BLaER1 treated with 17β-estradiol and CSF1 and Interleukin-3, amounts not matched to agents 10 nM and 100 nM (cell line): ENCODE measurements around the gene ADGRD1.

Source experiments
- H3K27ac ChIP-seq, 11 experiments: shearing (Covaris generic); formaldehyde crosslinking; 2 replicates each; pipeline ENCODE4 v1.8.1; 2022
- H3K27me3 ChIP-seq, 11 experiments: shearing (Covaris generic); formaldehyde crosslinking; 2 replicates each; pipeline ENCODE4 v1.8.1; 2022
- H3K36me3 ChIP-seq, 11 experiments: shearing (Covaris generic); formaldehyde crosslinking; 2 replicates each; pipeline ENCODE4 v1.8.1; 2022
- H3K4me1 ChIP-seq, 10 experiments: shearing (Covaris generic); formaldehyde crosslinking; 2 replicates each; pipeline ENCODE4 v1.8.1; 2022
- H3K4me2 ChIP-seq, 11 experiments: shearing (Covaris generic); formaldehyde crosslinking; 2 replicates each; pipeline ENCODE4 v1.8.1; 2022
- H3K4me3 ChIP-seq, 10 experiments: shearing (Covaris generic); formaldehyde crosslinking; 2 replicates each; pipeline ENCODE4 v1.8.1; 2022
- H3K9ac ChIP-seq, 11 experiments: shearing (Covaris generic); formaldehyde crosslinking; 2 replicates each; pipeline ENCODE4 v1.8.1; 2022
- H3K9me3 ChIP-seq, 11 experiments: shearing (Covaris generic); formaldehyde crosslinking; replicated peaks in 1 of 11; 2 replicates each; pipeline ENCODE4 v1.8.1; 2022
- H4K20me1 ChIP-seq, 11 experiments: shearing (Covaris generic); formaldehyde crosslinking; 2 replicates each; pipeline ENCODE4 v1.8.1; 2022
- Cebpa-rat ChIP-seq, 11 experiments: shearing (Covaris generic); IDR thresholded peaks; 2 replicates each; pipeline ENCODE4 v1.8.1; 2022

Gene ADGRD1

GRCh38 chr12:130983328-130984017 lies 29.8 kb downstream of the ADGRD1 start:
- Histone ChIP-seq H3K4me3 (no peak overlapping the region), H3K27me3 (no peaks in the 10 kb centered on the region), H4K20me1 (no peaks in the 10 kb centered on the region), H3K36me3 (no peaks in the 10 kb centered on the region), H3K4me1 (peaks cover 43 to 60% (median 54%) of the 10 kb centered on the region in 10 experiments), H3K4me2 (peak overlapping the region in 9 of 11 experiments; percentile 72 to 92 (median 83); a peak in 16 of 22 replicates), H3K27ac (no peak overlapping the region), H3K9ac (no peak overlapping the region), H3K9me3 (no peaks in the 10 kb centered on the region)
- TF ChIP-seq Cebpa-rat (IDR thresholded peaks at IDR 0.05), result peak in 2 of 11 experiments; percentile 34 to 71; a peak in 1 of 22 replicates

DNA sequence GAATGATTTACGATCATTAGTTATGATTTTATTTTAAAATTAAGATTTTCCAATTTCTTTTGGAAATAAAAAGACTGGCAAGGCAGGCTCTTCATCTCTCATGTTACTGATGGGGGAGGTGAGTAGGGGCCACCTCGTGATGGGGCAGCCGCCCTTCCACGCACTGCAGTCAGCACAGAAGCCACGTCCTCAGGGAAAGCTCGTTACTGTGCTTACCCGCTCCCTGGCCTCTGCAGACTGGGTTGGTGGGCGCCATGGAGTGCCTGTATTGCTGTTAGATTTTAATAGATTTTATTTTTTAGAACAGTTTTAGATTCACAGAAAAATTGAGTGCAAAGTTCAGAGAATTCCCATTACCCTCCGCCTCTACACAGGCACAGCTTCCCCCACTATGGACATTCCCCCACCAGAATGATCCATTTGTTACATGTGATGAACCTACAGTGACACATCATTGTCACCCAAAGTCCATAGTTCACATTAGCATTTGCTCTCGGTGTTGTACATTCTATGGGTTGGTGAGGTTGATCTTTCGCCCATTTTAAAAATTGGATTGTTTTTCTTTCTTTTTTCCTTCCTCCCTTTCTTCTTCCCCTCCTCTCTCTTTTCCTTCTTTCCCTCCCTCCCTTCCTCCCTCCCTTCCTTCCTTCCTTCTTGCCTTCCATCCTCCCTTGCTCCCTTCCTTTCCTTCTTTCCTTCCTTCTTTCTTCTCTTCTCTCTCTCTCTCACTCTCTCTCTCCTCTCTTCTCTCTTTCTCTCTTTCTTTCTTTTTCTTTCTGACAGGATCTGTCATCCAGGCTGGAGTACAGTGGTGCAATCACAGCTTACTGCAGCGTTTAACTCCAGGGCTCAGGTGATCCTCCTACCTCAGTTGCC lies 30.7 kb downstream of the ADGRD1 start:
- Histone ChIP-seq H3K9ac (no peak overlapping the region), H3K36me3 (no peaks in the 10 kb centered on the region), H4K20me1 (no peaks in the 10 kb centered on the region), H3K4me1 (peaks cover 33 to 50% (median 44%) of the 10 kb centered on the region in 10 experiments), H3K27me3 (no peaks in the 10 kb centered on the region), H3K27ac (no peak overlapping the region), H3K9me3 (no peaks in the 10 kb centered on the region), H3K4me3 (no peak overlapping the region), H3K4me2 (peak overlapping the region in 5 of 11 experiments; percentile 20 to 83 (median 80); a peak in 4 of 22 replicates)
- TF ChIP-seq Cebpa-rat (IDR thresholded peaks at IDR 0.05), result no peak

DNA sequence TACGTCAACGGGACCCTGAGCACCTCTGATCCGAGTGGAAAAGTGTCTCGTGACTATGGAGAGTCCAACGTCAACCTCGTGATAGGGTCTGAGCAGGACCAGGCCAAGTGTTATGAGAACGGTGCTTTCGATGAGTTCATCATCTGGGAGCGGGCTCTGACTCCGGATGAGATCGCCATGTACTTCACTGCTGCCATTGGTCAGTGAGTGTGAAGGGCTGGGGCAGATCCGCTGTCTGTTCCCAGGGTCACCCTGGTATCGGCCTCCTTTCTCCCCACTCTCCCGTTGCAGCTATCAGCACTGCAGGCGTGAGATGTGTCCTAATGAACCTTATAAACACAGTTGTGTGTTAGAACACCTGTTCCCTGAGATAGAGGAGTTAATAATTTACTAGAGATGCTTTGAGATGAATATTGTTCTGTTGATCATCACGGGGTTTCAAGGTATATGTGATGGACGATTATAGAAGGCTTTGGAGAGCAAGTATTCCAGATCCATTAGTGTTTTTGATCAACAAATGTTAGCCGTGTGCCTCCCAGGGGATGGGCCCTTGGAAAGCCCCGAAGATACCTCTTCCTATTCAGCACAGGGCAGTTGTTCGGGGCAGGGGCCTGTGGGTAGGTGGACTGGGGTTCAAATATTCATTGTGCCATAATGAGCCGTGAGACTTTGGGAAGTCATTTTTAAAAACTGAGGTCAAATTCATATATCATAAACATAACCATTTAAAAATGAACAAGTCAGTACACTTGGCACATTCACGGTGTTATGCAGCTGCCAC lies 33.6 kb downstream of the ADGRD1 start:
- peaks cover 8 to 50% (median 24%) of the 10 kb centered on the region in 10 experiments for H3K4me1 ChIP-seq
- no peak overlapping the region for H3K4me2 ChIP-seq
- no peaks in the 10 kb centered on the region for H3K9me3 ChIP-seq
- H4K20me1 ChIP-seq, result no peaks in the 10 kb centered on the region
- H3K36me3 ChIP-seq, result no peaks in the 10 kb centered on the region
- no peak overlapping the region for H3K9ac ChIP-seq
- TF ChIP-seq Cebpa-rat (IDR thresholded peaks at IDR 0.05), result no peak
- no peak overlapping the region for H3K27ac ChIP-seq
- no peaks in the 10 kb centered on the region for H3K27me3 ChIP-seq
- H3K4me3 ChIP-seq, result no peak overlapping the region

- no peak for TF ChIP-seq Cebpa-rat (IDR thresholded peaks at IDR 0.05)
- Histone ChIP-seq H3K36me3 (no peaks in the 10 kb centered on the region), H3K27ac (no peak overlapping the region), H4K20me1 (no peaks in the 10 kb centered on the region), H3K4me2 (no peak overlapping the region), H3K27me3 (no peaks in the 10 kb centered on the region), H3K4me1 (peaks cover 5 to 48% (median 22%) of the 10 kb centered on the region in 10 experiments; a peak in 18 of 20 replicates), H3K9me3 (no peaks in the 10 kb centered on the region), H3K9ac (no peak overlapping the region), H3K4me3 (no peak overlapping the region)
Measured at GRCh38 chr12:130988261-130988660, 34.6 kb downstream of the ADGRD1 start.

GRCh38 chr12:130988751-130989150 lies 35.0 kb downstream of the ADGRD1 start:
- H4K20me1 ChIP-seq, result no peaks in the 10 kb centered on the region
- TF ChIP-seq Cebpa-rat (IDR thresholded peaks at IDR 0.05), result no peak
- H3K9me3 ChIP-seq, result peaks cover 0 to 2% (median 0%) of the 10 kb centered on the region in 11 experiments; a peak in 1 of 22 replicates
- no peaks in the 10 kb centered on the region for H3K27me3 ChIP-seq
- no peak overlapping the region for H3K9ac ChIP-seq
- H3K36me3 ChIP-seq, result no peaks in the 10 kb centered on the region
- no peak overlapping the region for H3K4me3 ChIP-seq
- H3K27ac ChIP-seq, result no peak overlapping the region
- no peak overlapping the region for H3K4me2 ChIP-seq
- H3K4me1 ChIP-seq, result peaks cover under 1 to 43% (median 17%) of the 10 kb centered on the region in 10 experiments; a peak in 17 of 20 replicates

DNA sequence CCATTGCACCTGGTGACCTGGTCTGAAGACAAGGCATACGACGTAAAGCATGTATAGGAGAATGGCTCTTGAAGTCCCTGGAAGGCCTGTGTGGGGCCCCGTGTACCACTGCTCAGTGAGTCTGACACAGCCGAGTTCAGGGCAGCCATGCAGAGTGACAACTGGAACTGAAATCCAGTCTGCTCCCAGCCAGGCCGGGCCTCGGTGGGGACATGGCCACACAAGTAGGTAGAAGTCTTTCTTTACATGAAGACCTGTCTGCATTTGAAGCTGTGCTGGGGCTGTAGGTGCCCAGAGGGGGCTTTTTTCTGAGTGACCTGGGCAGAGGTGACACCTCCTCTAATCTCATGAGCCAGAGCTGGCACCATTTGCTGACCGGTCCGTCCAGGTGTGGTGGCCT lies 35.7 kb downstream of the ADGRD1 start:
- Histone ChIP-seq H3K9ac (no peak overlapping the region), H3K4me2 (0 out of 22 replicates have a peak overlapping the region, but pooled peaks of 2 of the 11 experiments have one; percentile 10 to 27), H4K20me1 (no peaks in the 10 kb centered on the region), H3K27ac (no peak overlapping the region), H3K4me1 (peaks cover 0 to 37% (median 15%) of the 10 kb centered on the region in 10 experiments; a peak in 16 of 20 replicates), H3K4me3 (no peak overlapping the region), H3K27me3 (no peaks in the 10 kb centered on the region), H3K36me3 (no peaks in the 10 kb centered on the region), H3K9me3 (peaks cover 0 to 4% (median 0%) of the 10 kb centered on the region in 11 experiments; a peak in 1 of 22 replicates)
- no peak for TF ChIP-seq Cebpa-rat (IDR thresholded peaks at IDR 0.05)

- Histone ChIP-seq H3K4me3 (no peak overlapping the region), H3K4me2 (peak overlapping the region in 6 of 11 experiments; percentile 1 to 32 (median 11); a peak in 7 of 22 replicates), H4K20me1 (no peaks in the 10 kb centered on the region), H3K9ac (no peak overlapping the region), H3K36me3 (no peaks in the 10 kb centered on the region), H3K27ac (no peak overlapping the region), H3K9me3 (peaks cover 0 to 4% (median 0%) of the 10 kb centered on the region in 11 experiments; a peak in 1 of 22 replicates), H3K4me1 (peaks cover 0 to 41% (median 19%) of the 10 kb centered on the region in 10 experiments; a peak in 16 of 20 replicates), H3K27me3 (no peaks in the 10 kb centered on the region)
- TF ChIP-seq Cebpa-rat (IDR thresholded peaks at IDR 0.05), result no peak
Measured at GRCh38 chr12:130990034-130990433, 36.3 kb downstream of the ADGRD1 start.

GRCh38 chr12:130992448-130992847 lies 38.7 kb downstream of the ADGRD1 start:
- Histone ChIP-seq H4K20me1 (no peaks in the 10 kb centered on the region), H3K9ac (no peak overlapping the region; a peak in 1 of 22 replicates), H3K9me3 (peaks cover under 1 to 13% (median 7%) of the 10 kb centered on the region in 11 experiments; a peak in 17 of 22 replicates), H3K4me3 (no peak overlapping the region), H3K4me2 (peak overlapping the region in 10 of 11 experiments; percentile 5 to 80 (median 52); a peak in 16 of 22 replicates), H3K27me3 (no peaks in the 10 kb centered on the region), H3K27ac (peak overlapping the region in 1 of 11 experiments; percentile 26; a peak in 1 of 22 replicates), H3K36me3 (no peaks in the 10 kb centered on the region), H3K4me1 (peaks cover 0 to 47% (median 23%) of the 10 kb centered on the region in 10 experiments; a peak in 16 of 20 replicates)
- TF ChIP-seq Cebpa-rat (IDR thresholded peaks at IDR 0.05), result no peak
